GM20000 (cell line): ENCODE results near the gene RHBDD2.
"Not testable (repeated sequence)": the region's sequence is repeated elsewhere in the genome, so short reads cannot be mapped to it uniquely, and the experiment has no call there.

Experiments used
- DNase-seq: peaks from one replicate; pipeline ENCODE4 v3.0.0; 2012; ENCODE audit warnings: low spot score
- TF ChIP-seq, protein P1 (sequence below): IDR thresholded peaks from 2 replicates; pipeline ENCODE4 v1.5.1; 2012; ENCODE audit warnings: mild to moderate bottlenecking, control low read depth; ENCODE audit errors: extremely low read depth, missing control alignments

The RHBDD2 gene

DNA sequence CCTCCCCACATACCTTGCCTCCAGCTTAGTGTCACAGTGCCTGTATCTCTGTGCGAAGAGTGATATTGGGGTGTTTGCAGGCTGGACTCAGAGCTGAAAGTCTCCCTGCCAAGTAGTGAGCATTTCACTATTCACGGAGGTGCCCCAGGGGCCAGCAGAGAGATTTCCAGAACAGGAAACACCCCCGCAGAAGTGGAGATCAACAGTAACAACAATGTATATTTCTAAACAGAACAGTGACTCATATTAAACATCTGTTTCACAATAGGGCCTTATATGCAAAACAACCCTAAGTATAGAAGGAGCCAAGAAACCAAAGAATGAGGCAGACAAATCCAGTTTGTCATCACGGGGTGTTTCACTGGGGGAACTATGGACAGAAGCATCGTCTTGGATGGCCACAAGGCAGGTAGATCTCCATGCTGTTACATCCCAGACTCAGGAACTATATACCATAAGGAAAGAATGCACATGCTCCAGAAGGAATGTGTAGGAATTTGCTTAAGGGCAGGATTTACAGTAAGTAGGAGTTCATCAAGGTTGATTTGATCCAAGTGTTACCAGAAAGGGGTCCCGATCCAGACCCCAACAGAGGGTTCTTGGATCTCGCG is 35.9 kb upstream of the RHBDD2 start:
- TF ChIP-seq, protein P1, sequence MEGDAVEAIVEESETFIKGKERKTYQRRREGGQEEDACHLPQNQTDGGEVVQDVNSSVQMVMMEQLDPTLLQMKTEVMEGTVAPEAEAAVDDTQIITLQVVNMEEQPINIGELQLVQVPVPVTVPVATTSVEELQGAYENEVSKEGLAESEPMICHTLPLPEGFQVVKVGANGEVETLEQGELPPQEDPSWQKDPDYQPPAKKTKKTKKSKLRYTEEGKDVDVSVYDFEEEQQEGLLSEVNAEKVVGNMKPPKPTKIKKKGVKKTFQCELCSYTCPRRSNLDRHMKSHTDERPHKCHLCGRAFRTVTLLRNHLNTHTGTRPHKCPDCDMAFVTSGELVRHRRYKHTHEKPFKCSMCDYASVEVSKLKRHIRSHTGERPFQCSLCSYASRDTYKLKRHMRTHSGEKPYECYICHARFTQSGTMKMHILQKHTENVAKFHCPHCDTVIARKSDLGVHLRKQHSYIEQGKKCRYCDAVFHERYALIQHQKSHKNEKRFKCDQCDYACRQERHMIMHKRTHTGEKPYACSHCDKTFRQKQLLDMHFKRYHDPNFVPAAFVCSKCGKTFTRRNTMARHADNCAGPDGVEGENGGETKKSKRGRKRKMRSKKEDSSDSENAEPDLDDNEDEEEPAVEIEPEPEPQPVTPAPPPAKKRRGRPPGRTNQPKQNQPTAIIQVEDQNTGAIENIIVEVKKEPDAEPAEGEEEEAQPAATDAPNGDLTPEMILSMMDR, result no peak
- peak; percentile 74 for DNase-seq

DNA sequence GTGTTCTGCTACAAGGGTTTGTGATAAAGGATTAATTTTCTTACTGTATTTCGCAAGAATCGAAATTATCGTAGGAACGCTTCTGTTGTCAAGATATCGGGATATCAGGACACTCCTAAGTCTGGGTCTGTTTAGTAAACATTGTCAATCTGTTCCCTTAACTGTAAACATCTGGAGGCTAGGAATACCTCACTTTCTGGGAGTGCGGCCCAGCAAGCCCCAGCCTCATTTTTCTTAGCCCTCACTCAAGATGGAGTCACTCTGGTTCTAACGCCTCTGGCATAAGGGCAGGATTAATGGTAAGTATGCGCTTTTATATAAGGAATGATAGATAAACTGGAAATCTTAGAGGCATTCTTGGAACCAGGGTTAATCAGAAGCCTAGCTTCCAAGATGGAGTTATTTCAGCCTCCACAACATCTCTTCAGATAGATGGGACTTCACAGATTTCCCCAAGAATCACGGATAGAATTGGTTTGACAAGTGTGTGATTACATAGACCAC is 35.2 kb upstream of the RHBDD2 start:
- TF ChIP-seq, protein P1, result no peak
- DNase-seq, result no peak

DNA sequence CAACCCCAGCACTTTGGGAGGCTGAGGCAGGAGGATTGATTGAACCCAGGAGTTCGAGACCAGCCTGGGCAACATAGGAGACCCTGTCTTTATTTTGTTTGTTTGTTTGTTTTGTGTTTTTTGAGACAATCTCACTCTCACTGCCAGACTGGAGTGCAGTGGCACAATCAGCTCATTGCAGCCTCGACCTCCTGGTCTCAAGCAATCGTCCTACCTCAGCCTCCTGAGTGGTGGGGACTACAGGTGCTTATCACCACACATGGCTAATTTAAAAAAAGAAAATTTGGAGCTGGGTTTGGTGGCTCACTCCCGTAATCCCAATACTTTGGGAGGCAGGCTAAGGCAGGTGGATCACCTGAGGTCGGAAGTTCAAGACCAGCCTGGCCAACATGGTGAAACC is 34.7 kb upstream of the RHBDD2 start:
- TF ChIP-seq, protein P1, result no peak
- DNase-seq, result no peak

DNA sequence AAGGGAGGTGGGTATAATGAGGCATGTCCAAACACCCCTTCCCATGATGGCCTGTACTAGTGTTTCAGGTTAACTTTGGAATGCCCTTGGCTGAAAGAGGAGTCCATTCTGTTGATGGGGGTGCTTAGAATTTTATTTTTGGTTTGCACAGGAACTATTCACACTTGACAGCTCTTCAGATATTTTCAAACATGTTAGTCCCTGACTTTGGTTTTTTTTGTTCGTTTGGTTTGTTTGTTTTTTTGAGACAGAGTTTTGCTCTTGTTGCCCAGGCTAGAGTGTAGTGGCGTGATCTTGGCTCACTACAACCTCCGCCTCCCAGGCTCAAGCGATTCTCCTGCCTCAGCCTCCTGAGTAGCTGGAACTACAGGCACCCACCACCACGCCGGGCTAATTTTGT is 33.7 kb upstream of the RHBDD2 start:
- not testable (repeated sequence) for DNase-seq

DNA sequence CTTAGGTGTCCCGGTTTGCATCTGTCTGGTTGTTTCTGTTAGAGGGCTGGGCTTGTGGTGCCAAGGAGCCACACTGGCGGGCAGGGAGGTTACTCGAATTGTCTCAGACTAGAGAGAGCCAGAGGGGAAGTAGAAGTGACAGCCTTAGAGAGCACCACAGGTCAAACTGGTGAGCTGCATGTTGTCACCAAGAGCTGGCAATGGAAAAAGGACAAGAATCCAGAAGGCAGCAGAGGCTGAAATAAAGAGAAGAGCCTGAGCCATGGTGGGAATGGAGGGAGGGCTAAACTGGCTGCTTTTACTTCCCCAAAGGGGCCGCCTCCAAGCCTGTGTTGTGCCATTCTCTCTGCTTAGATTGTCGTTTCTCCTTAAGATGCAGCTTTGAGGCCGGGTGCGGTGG is 31.1 kb upstream of the RHBDD2 start:
- DNase-seq, result no peak
- TF ChIP-seq, protein P1, result no peak

DNA sequence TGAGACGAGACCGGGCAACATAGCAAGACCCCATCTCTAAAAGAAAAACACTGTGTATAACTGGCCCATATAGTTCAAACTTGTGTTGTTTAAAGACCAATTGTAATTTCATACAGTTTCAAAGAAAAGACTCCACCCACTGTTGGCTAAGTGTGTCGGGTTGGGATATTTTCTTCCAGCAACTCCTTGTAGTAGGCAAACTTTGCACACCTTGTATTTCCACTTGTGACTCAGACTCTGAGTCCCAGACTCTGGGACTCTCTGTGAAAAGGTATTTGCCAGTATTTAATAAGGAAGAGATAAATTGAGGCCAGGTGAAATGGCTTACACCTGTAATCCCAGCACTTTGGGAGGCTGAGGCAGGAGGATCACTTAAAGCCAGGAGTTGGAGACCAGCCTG is 29.3 kb upstream of the RHBDD2 start:
- TF ChIP-seq, protein P1, result no peak
- DNase-seq, result no peak

DNA sequence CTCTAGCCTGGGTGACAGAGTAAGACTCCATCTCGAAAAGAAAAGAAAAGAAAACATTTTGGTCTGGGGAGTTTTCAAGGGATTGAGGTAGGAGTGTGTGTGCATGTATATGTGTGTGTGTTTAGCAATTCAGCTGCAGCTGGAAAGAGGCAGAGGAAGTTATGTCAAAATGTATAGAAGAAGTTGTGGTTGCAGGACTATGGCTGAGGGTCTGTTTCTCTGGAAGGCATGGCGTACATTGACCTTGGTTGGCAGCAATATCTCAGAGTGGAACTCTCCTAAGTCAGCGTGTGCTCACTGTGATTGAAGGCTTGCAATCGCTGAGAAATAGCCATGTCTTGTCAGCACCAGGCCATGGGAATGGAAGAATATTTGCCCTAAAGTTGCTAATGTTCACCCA is 28.6 kb upstream of the RHBDD2 start:
- no peak for DNase-seq
- TF ChIP-seq, protein P1, result no peak

DNA sequence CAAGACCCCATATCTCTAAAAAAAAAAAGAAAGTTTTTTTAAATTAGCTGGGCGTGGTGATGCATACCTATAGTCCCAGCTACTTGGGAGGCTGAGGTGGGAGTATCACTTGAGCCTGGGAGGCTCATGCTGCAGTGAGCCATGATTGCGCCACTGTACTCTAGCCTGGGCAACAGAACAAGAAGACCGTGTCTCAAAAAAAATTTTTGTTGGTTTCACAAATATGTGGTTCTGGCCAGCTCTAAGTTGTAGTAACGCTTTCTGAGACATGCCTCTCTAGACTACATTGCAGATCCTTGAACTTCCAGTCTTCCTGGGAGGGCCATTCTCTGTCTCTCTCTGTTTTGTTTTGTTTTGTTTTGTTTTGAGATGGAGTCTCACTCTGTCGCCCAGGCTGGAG is 24.6 kb upstream of the RHBDD2 start:
- TF ChIP-seq, protein P1, result no peak
- DNase-seq, result no peak

DNA sequence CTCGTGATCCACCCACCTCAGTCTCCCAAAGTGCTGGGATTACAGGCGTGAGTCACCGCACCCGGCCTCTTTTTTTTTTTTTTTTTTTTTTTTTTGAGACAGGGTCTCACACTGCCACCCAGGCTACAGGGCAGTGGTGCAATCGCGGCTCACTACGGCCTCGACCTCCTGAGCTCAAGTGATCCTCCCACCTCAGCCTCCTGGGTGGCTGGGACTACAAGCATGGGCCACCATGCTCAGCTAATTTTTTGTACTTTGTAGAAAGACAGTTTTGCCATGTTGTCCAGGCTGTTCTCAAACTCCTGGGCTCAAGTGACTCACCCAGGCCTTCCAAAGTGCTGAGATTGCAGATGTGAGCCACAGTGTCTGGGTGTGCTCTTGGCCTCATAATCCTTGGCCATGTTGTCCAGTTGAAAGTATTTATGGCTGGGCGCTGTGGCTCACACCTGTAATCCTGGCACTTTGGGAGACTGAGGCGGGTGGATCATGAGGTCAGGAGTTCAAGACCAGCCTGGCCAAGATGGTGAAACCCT is 24.0 kb upstream of the RHBDD2 start:
- DNase-seq, result not testable (repeated sequence)
